ENCODE measurements around the gene SCRN1.
"Not testable (repeated sequence)": the region's sequence is repeated elsewhere in the genome, so short reads cannot be mapped to it uniquely, and the experiment has no call there.

SCRN1 gene

DNA sequence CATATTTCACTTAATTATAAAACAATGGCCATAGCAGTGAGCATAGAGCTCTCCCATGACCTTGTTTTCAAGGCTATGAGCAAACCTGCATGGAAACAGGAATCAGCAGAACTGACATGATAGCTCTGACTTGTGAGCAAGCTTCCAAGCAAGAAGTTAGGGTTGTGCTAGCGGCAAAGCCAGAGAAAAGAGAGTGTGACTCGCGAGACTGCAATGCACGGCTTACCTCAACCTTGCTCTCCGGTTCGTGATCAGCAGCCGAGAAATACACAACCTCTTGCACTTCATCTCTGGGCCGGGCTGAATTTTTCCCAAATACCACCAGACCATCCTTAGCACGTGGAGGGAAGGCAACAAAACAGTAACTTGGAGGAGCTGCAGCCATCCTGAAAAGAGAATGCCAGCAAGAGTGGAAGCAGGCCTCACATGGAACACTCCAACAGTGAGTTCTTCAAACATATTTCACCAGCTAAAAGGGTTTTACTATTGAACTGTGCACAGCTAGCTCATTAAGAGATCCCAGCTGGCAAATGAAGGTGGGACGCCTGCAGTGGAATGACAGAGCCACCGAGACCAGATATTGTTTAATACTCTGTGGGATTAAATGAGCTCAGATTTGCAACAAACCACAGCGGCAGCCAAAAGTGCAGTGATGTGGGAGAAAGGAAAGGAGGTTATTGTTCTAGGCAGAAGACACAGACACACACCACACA lies 20.8 kb downstream of the SCRN1 start:
- no peak for DNase-seq (ENCODE audit: low spot score)

DNA sequence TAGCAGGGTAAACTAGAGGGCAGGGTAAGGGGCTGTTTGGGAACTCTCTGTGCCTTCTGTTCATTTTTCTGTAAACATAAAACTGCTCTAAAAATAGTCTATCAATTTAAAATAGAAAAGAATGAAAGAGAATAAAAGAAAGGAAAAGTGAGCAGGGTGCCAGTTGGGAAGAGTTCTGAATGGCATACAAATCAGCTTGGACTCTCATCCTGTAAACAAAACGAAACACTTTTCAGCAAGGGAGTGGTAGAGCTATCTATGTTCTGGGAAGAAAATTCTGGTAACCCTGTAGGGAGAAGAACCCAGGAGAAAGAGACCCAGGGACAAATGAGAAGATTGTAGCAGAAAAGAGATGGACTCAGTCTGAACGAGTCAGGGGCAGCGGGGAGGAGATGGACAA lies 24.6 kb downstream of the SCRN1 start:
- no peak for DNase-seq (ENCODE audit: low spot score)

DNA sequence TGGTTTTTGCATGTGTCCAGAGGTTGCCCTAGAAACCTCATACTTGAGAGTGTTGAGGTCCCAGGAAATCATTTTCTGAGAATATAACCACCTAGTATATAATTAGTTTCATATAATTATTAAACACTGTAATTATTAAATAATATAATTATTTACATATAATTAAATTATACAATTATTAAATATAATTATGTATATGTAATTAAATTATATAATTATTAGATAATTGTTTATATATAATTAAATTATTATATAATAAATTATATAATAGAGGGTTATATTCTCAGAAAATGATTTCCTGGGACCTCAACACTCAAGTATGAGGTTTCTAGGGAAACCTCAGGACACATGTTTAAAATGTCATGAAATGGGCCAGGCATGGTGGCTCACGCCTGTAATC lies 27.6 kb downstream of the SCRN1 start:
- DNase-seq (ENCODE audit: low spot score), result no peak

DNA sequence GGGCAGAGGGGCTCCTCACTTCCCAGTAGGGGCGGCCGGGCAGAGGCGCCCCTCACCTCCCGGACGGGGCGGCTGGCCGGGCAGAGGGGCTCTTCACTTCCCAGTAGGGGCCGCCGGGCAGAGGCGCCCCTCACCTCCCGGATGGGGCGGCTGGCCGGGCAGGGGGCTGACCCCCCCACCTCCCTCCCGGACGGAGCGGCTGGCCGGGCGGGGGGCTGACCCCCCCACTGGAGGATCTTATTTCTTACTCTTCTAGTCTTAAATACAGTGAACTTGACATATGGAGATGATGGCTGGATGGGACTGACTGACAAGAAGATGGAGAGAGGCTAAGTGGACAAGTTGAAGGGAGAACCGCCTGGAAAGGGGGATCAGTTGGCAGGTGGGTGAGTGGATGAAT lies 28.0 kb downstream of the SCRN1 start:
- not testable (repeated sequence) for DNase-seq (ENCODE audit: low spot score)

DNA sequence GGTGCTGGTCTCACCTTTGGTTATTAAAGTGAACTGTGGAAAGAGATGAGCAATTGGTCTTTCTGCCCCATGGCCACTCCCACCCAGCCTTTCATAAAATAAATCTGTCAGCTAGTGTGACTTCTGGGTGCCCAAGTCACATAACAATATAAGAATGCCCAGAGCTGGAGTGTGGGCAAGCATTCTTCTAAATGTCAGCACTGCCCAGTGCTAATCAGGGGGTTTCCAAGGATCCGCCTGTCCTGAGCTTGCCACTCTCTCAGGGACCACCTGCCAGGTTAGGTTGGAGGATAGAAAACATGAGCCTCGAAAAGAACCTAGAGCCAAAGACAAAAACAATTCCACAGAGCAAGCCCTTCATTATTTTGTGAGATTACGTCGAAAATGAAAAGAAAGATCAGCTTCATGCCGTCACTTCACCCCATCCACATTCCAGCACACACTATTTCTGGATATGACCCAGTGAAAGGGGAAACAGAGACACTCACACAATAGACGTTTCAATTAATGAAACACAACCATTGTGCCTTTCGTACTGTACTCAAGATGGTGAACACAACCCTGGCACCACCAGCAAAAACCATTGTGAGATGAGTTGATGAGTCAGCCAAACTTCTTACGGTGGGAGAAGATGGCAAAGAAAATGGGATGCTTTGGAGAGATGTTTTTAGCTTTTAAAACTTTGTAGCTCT lies 30.8 kb downstream of the SCRN1 start:
- no peak for DNase-seq (ENCODE audit: low spot score)

DNA sequence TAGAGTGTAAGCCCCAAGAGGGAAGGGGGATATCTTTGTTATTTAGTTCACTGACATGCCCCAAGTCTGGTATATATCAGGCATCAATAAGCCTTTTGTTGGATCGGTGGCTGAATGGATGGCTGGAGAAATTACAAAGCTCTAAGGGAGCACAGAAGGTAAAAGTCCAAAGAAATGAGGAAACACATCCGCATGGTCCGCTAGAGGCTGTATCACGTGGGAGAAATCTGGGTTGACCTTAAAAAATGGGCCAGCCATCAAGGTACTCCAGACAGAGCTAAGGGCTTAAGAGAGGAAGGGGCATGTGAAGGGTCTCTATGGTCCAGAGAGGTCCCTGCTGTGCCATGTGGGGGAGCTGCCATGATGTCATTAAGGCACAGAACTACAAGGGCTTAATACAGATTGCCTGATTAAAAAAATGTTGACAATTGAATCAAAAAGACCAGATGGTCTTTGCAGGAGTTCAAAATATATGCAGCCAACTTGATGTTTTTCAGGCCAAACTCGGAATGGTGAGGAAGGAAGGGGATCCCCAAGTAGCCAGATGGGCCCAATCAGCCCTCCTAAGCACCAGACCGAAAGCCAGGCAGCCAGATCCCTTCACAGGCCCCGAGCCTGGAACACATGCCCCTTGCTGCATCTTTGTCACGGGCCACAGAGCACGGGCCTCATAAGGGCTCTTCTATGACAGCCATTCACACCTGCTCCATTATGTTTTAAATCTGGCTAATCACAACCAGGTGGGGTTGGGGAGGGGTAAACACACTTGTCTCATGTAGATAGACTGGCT lies 31.9 kb downstream of the SCRN1 start:
- DNase-seq (ENCODE audit: low spot score), result no peak

DNA sequence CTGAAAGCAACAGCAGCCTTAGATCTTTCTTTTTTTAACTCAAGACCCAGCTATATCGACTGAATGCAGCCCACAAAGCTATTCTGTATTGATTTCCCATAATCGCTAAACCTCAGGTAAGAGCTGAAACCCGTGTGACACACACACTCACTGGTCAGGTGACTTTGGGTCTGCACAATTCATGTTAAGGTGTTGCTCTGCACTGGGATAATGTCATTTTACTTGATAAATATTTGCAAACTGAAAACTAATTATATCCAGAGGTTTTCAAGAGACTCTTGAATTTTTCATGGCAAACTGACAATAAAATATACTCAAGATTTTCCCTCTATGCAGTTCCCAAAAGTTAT lies 33.1 kb downstream of the SCRN1 start:
- DNase-seq (ENCODE audit: low spot score), result no peak

DNA sequence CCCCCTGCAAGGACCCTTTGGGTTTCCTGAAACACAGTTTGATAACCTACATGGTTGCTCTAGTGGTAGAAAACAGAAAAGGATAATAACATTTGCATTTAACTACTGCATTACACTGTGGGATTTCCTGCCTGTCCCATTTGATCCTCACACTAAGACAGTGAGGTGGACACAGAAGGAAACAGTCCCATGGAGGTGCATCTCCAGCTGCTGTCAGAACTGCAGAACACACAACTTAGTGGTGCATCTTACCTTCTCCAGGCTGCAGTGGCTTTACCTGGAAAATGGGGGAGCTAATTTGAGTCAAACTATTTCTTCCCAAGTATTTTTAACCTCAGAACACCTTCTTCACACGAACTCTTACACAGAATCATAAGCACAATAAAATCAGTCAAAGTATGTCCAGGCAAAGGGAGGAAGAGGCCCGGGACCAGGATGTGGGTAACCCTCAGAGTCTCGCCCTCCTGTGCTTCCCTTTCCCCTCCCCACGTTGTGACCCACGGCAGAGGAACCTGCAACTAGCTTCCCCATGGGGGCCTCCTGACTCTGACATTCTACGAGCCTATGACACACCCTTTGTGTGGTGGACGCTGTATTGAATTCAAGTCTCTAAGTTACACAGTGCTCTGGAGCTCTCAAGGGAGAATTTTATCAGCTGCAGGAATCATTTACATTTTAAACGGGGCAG lies 33.7 kb downstream of the SCRN1 start:
- no peak for DNase-seq (ENCODE audit: low spot score)

DNA sequence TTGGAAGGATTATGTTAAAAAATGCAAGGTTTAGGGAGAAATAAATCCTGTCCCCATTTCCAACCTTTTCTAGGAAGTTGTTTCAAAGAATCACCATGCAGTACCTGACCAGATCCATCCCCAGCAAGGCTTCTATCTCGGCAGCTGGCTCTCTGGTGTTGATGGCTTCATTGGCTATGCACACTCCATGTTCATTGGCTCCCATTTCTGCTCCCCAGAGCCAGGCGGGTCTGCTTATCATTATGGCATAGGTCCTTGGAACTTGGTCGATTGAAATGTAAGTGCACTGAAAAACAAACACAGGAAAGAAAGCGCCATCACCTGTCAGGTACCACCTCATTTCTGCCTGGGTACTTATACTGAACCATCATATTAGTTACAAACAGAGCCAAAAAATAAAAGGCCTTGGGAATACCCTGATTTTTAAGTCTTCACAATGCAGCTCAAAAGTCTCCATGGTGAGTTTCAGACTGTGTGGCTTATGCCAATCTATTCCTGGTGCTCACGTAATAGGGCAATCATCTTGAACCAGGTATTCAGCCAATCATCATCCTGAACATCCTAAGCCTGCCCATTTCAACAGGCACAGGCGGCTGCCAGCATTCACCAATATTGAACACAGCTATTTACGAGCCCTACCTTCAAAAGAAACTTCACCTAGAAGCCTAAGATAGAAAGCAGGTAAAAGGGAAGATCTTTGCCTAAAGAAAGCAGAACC lies 34.4 kb downstream of the SCRN1 start:
- DNase-seq (ENCODE audit: low spot score), result no peak

DNA sequence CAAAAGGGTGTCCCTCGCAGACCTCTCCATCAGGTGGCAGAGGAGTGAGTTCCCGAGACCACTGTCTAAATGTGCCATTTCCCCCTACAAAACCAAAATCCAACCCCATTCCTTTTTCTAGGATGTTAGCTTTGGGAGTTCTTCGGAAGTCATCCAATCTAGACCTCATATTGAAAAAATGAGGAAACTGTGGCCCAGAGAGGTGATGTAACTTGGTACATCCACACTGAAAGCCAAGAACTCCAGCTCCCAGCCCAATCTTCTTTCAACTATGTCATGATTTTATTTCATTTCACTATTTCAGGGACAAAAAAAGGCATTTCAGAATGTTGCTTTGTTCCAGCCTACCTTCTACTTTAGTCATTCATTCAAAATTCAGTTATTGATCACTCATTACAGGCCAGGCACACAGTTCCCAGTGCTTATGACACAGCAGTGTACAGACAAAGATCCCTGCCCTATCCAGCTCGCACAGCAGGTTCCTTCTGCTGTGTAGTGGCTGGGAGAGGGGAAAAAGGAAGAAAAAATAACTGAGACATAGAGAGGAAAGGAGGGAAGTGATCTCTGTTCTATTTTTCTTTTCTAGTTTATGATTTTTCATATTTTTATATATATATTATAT lies 35.8 kb downstream of the SCRN1 start:
- DNase-seq (ENCODE audit: low spot score), result peak; percentile 64

DNA sequence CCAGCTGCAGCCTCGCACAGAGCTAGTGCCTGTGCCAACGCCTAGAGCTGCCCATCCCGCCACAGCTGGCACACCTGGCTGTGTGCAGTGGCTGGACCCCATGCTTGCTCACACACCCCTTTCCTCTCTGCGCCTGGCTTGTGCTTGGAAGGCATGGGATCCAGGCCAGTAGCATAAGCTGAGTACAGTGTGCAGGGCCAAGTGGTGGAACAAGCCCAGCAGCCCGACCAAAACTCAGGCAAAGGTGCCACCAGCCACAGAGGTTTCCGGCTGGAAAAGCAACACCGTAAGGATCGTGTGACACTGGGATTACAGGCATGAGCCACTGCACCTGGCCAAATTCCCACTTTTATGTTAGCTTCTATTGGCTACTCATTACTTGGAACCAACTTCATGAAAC lies 38.4 kb downstream of the SCRN1 start:
- DNase-seq (ENCODE audit: low spot score), result no peak

DNA sequence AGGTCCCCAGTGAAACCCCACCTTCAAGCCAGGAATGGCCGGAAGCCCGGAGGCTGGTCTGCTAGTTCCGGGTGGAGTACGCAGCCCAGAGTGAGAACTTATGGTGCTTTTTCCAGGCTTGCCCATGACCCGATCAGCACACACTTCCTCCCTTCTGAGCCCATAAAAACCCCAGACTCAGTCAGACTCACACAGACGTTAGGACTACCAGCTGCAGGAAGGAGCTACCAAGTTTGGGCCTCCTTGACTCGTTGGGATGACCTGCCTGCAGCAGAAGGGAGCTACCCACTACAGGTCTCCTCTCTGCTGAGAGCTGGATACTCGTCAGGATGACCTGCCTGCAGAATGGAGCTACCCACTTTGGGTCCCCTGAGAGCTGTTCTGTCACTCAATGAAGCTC lies 39.1 kb downstream of the SCRN1 start:
- no peak for DNase-seq (ENCODE audit: low spot score)

DNA sequence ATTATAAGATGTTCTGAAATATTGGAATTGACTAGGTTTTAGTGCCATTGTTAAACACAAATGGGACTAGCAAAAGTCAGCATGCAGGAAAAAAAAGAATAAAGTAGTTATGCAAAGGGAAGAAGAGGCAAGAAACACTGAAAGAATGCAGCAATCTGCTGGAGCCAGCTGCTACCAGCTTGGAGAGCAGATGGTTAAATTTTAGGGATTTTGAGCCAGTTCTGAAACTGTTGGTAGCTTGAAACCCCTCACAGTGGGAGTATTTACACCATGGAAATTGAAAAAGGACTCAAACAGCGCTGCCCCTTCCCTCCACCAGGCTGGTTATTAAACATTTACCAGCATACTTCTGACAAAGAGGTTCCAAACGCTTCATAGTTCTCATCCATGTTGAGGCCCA lies 41.0 kb downstream of the SCRN1 start:
- DNase-seq (ENCODE audit: low spot score), result no peak

DNA sequence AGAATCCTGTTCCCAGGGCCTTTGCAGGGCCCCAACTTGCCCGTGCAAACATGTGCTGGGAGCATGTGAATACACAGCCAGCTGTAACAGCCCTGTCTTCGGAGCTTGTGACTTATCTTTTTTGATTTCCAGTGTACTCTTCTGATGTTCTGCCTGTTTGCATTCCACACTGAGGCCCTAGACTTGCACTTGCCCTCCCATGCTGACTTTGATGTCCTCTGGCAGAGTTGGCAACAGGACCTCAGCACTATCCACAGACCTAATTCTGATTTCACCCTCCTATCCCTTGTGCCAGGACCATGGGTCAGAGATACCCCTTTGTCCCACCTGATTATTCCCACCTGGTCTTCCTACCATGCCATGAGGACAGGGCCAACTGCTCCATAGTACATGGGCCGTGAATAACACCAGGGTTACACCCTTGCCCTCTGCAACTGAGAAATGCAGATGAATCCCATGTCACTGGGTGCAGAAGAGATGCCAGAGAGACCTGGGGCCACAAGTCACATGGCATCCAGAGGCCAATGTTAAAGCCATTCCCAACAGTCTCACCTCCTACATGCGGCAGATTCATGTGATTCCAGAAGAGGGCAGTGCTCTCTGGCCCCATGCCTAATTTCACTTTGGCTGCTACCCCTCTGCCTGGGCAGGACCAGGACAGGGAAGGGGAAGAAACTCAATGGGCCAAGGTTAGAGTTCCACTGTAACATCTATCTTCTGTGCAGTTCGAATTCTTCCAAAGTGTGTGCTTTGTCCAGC lies 43.0 kb downstream of the SCRN1 start:
- peak; percentile 41 for DNase-seq (ENCODE audit: low spot score)

DNA sequence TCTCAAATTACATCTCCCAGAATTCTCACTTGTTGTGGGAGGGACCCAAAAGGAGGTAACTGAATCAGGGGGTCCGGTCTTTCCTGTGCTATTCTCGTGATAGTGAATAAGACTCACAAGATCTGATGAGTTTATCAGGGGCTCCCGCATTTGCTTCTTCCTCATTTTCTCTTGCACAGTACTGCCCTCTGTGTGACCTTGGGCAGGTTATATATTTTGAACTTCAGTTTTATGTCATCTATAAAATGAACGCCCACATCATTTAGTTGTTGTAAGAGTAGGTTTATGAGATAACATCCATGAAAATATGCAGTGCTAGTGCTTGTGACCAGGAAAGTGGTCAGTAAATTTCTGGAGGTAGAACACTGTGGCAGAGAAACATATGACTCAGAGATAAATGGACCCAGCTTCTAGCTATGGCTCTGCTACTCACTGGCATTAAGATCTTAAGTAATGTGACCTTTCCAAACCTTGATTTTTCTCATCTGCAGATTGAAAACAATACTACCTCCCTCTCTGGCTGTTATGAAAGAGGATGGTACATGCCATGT lies 44.3 kb downstream of the SCRN1 start:
- no peak for DNase-seq (ENCODE audit: low spot score)

DNA sequence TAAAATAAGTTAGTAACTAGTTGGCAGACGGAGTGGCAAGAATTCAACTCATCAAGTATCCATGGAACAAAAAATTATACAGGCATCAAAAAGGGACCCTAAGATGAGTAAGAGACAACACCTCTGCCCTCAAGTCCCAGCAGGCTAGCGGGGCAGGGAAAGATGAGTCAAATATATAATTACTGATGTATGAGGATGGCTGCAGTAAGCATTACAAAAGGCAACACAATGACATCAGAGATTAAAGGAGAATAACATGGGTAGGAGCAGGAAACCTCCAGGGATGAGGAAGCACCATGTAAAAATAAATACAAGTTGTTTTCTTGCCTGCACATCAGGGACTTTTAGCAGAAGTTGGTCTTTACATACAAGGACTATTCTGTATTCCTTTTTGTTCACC lies 49.4 kb downstream of the SCRN1 start:
- DNase-seq (ENCODE audit: low spot score), result no peak

DNA sequence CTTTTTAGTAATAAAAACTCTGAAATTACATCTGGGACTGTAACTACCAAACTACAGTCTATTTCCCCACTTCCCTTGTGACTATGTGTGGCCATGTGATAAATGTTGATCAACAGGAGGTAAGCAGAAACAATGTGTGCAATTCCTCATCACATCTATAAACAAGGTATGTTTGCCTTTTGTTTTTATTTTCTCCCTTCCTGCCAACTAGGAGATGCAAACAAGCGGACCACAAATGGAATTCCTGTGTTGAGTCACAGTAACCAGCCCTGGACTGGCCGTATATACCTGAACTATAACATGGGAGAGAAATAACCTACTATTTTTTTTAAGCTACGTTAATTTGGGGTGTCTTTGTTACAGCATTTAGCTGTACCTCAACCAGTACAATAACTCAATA lies 52.5 kb downstream of the SCRN1 start:
- DNase-seq (ENCODE audit: low spot score), result no peak

DNA sequence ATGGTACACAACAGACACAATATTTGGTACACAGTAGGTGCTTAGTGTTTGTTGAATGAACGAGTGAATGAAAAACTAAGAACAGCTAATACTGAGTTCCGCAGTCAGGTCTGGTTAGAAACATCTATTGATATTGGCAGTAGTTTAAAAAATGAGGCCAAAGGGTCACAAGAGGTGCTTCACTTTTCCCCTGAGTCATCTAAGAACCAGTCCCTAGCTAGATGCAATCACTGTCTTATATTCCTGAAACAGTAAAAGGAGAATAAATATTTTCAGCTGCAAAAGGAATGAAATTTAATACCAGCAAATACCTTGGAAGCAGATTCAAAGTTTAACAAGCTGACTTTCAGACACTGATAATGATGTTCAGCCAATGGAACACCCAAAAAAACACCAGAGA lies 54.5 kb downstream of the SCRN1 start:
- DNase-seq (ENCODE audit: low spot score), result no peak

DNA sequence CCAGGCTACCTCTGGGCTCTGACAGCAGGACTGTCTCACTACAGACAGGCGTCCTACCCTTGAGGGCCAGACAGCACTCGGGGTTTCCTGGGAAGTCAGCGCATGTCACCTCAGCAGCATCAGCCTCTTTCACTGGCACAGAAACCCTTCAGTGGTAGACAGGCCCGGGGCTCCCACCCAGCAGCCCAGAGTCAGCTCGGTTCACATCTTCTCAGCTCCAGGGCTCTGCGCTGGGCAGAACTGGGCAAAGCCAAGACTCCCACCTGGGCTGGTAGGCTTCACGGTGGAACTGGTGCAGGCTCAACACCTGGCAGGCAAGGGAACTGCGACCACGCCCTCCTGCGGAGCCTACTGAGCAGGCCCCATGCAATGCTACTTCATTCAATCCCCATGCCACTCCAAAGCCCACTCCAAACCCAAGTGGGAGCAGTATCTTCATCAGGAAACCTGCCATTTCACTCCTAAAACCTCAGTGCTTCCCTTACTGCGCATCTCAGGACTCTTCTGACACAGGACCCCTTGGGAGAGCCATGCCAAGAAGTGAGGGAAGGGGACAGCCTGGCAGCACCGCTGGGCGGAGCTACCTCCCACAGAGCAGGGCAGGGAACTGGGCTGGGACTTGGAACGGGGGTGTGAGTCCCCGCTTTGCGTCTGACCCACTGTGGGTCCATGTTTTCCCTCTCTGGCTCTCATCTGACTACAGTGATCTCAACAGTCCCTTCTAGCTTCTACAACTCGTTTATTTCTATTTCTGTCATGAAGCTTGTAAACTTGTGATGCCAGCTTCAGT lies 60.4 kb downstream of the SCRN1 start:
- DNase-seq (ENCODE audit: low spot score), result no peak

DNA sequence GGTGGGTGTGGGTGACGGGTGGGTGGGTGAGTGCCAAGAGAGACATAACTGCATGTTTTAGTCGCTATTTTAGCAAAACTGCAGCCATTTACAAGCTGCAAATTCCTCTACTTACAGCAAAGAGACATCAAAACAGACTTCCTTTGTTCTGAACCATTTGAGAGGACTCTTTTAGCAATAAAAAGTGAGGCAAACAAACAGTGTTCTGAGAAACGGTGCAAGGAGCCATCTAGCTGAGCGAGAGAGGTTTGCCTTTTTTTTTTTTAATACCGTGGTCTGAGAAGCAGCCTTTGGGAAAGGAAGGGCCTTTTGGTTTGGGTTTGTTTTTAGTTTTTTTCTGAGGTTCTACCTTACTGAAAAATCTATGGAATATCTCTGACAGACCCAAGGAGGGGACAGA lies 62.9 kb downstream of the SCRN1 start:
- no peak for DNase-seq (ENCODE audit: low spot score)

All from AG20443 (cell line).